OCI-M2 (cell line): Measurements from ENCODE around the gene ATG16L1.
"Not testable (repeated sequence)": the region's sequence is repeated elsewhere in the genome, so short reads cannot be mapped to it uniquely, and the experiment has no call there.

Experiments
- DNase-seq: peaks from one replicate; lab custom pipeline; 2025; ENCODE audit not compliant: unreplicated experiment; lab: John Stamatoyannopoulos, UW

Gene ATG16L1

DNA sequence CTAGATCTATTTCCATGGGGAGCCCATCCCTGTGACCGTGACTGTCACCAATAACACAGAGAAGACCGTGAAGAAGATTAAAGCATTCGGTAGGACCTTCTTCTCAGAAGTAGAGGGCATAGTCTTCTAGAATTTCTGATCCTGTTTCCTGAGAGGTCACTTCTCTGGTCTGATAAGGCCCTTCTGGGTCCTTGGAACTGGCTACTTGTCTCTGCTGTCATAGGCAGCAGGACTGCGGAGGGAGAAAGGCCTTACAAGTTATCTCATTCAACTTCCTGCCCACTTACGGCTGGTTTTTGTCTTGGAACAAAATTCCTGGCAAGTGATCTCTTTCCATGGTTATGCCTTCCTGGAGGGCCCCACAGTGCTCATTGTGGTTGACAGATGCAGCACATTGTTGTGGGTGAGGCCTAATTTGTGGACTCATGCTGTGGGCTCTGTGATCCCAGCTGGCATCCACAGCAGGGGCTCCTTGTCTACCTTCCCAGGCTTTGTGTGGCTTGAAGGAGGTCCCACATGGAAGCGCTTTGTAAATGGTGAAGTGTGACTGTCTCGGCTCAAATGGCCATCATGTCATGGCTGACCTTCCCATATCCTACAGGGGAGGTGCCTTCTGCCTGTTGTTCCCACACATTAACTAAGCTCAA lies 78.1 kb downstream of the ATG16L1 start:
- no peak for DNase-seq

DNA sequence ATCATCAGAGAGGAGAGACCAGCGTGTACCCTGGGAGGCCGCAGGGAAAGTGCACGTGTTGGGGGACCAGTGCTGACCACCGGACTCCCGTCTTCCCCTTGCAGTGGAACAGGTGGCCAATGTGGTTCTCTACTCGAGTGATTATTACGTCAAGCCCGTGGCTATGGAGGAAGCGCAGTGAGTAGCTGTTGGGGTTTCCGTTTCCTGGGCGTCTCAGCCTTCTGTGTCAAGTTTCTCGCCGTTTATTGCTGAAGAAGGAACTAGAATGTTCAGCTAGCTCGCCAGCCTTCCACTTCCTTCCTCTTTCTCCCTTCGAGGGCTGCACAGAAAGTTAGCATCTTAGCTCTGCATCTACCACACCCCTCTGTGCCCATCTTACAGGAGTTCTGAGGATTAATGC lies 80.1 kb downstream of the ATG16L1 start:
- peak; percentile 14 for DNase-seq

DNA sequence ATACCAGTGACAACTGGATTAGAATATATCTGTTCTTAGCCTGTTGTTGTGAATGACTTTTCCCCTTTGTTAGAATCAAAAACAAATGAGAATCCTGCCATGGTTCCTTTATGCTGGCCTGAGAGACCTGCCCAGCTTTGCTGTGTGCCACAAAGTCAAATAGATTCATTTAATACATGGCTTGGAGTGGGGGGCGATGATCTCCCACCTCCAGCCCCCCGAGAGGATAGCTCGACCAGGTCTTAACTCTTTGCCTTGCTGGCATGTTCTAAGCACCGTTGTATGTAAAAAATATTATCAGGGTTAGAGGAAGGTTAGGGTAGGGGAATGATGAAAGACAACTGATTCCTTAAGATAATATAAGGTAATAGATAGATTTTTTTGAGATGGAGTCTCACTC lies 80.7 kb downstream of the ATG16L1 start:
- no peak for DNase-seq

DNA sequence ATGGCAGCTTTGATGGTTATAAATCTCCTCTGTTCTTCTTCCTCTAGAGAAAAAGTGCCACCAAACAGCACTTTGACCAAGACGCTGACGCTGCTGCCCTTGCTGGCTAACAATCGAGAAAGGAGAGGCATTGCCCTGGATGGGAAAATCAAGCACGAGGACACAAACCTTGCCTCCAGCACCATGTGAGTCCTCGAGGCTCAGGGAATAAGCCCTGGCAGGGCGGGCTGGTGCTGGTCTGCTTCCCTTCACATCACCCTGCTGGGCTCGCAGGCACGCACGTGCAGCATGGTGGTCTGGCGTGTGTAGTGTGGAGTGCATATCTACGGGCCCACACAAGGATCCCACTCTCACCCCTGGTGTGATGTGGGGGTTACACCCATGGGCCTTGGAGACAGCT lies 83.4 kb downstream of the ATG16L1 start:
- DNase-seq, result no peak

DNA sequence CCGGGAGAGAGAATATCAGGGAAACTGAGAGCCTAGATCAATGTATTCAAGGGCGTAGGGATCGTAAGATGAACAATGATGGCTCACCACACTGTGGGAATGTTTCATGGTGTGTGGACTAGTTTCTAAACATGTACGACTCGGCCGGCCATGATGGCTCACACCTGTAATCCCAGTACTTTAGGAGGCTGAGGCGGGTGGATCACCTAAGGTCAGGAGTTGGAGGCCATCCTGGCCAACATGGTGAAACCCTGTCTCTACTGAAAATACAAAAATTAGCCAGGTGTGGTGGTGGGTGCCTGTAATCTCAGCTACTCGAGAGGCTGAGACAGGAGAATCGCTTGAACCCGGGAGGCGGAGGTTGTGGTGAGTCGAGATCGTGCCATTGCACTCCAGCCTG lies 84.6 kb downstream of the ATG16L1 start:
- DNase-seq, result not testable (repeated sequence)

DNA sequence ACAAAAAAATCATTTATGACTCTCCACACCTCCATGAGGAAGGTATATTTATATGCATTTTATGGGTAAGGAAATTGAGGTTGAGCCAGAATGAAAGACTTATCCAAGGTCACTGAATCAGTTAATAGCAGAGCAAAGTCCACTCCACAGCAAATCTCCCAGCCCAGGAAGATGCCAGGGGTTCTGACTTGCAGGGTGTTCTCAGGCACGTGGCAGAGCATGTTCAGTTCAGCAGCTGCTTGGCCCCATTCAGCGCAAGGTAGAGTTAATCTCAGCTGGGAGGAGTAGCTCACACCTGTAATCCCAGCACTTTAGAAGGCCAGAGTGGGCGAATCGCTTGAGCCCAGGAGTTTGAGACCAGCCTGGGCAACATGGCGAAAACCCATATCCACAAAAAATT lies 85.1 kb downstream of the ATG16L1 start:
- no peak for DNase-seq

DNA sequence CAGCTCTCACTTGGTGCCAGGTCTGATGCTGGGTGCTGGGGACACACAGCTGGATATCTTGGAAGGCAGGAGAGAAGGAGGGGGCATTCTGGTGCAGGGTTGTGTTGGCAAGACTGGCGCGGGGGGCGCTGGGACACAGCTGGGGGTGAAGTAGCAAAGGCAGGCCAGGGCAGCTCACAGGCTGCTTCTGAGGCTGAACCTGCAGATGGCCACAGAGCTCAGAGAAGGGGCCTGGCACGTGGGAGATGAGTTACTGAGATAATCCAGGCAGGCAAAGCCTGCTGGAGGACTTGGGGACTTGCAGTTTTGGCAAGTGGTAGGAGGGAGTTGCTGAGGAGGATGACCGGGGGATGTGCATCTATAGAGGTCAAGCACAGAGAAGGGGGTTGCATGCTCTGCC lies 86.6 kb downstream of the ATG16L1 start:
- no peak for DNase-seq

DNA sequence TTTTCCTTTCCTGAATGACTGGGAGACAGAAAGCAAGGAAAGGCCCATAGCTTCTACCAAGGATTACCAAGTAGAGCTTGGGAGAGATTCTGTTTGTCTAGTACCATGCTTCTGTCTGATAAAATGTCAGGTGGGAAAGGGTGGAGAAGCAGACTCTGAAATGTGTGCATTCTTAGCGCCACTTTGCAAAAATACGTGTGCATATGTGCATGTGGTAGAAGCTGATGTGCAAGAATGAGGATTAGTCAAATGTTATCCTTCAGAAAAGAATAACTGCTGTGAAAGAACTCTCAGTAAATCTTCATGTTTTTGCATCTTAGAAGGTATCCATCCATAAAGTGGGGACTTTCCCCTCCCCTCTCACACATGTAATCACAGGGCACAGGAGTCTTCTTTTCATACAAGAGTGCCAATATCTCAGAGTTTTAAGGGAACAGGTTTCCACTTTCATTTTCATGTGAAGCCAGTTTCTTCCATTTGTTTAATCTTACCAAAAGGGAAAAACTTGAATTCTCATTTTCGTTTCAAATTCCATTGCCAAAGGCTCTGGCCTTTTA lies 87.4 kb downstream of the ATG16L1 start:
- no peak for DNase-seq

DNA sequence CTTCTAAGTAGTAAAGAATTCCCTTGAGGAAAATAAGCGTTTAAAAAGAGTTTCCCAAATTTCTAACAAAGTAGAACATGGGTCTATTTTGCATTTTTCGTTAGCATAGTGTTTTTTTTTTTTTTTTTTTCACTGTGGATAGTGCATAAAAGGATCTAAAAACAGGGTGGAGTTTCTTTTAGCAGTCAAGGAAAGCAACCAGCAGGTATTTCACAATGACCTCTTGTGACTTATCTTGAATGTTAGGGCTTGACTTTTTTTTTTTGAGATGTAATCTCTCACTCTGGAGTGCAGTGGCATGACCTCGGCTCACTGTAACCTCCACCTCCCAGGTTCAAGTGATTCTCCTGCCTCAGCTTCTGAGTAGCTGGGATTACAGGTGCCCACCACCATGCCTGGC lies 88.0 kb downstream of the ATG16L1 start:
- DNase-seq, result no peak

DNA sequence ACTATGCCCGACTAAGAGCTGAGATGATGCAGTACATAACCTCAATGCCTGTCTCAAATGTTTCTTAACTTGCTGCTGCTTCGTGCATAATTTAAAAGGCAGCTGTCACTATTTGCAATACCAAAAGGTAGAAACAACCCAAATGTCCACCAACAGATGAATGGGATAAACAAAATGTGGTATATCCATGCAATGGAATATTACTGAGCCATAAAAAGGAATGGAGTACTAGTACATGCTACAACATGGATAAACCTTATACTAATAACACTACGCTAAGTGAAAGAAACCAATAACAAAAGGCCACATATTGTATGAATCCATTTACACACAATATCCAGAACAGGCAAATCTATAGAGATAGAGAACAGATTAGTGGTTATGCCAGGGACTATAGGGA lies 89.8 kb downstream of the ATG16L1 start:
- DNase-seq, result no peak

DNA sequence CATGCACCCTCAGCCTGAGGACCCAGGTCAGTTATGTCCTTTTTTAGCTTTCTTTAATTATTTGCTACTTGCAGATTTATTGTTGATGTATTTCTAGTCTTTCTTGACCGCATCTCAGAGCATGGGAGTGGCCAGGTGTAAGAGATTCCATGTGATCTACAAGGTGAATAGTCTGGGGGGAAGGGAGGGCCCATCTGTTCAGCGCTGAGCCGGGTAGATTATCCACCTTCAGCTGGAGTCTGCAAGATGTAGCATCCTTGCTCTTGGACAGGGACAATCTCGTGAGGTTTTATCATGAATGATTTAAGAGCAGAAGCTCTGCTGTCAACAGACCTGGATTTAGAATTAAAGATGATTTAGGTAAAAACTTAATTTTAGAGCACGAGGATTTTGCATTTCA lies 90.8 kb downstream of the ATG16L1 start:
- DNase-seq, result no peak

DNA sequence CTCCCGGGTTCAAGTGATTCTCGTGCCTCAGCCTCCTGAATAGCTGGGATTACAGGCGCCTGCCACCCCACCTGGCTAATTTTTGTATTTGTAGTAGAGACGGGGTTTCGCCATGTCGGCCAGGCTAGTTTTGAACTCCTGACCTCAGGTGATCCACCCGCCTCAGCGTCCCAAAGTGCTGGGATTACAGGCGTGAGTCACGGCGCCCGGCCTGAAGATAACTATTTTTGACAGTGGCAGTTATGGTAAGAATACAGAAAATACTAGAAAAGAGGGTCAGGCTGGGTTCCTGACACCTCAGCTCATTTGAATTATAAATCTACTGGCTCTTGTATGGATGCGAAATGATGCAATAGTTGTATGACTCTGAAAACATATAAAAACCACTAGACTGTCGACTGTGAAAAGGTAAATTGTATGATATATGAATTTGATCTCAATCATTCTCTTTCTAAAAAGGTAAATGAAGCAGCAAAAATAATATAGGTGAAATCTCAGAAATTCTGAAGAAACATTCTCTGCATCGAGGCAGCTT lies 91.8 kb downstream of the ATG16L1 start:
- no peak for DNase-seq
